ENCODE data around the gene PFKL. TPM values are rescaled to one million over a fixed set of nuclear protein-coding genes. Genes with fewer than 3 reads are reported as not detected.

The PFKL gene
- total RNA-seq, 1 donor from 2014 or later, result 316 TPM

DNA sequence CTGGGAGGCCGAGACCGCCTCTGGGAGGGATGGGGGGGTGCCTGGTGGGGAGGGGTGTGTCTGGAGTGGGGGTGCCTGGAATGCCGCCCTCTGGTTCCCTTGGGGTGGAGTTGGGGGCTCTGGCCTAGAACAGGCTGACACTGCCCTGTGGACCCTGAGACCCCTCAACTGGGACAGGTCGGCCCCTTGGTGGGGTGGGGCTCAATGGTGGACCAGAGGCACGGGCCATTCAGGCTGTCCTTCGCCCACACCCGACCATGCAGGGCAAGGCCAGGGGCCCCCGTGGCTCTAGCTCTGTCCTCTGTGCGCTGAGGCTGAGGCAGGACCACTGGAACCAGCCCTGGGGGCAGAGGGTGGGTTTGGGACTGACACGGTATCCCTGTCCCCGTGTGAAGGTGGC, 14.7 kb downstream of the PFKL start:
- DNase-seq, result no peak

DNA sequence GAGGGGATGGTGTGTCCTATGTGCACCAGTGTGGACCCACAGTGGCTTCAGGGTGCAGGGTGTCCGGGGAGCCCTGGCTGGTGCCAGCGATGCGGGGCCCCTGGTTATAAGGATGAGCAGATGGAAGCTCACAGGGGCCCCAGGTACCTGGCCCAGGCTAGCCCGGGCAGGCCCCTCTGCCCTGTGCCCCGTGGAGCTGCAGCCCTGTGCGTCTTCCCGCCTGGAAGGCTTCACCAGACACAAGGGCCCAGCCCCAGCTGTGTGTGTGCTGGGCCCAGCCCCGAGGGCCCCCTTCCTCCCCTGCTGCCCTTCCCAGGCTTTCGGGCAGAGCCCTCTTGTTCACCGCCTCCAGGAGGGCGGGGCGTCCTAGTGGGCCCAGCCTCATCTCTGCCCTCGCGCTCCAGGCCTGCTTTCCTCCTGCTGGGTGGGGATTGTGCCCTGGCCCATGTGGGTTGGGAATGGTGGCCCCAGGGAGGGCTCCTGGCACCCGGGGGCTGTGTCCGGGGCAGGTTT, 15.9 kb downstream of the PFKL start:
- DNase-seq, result no peak

DNA sequence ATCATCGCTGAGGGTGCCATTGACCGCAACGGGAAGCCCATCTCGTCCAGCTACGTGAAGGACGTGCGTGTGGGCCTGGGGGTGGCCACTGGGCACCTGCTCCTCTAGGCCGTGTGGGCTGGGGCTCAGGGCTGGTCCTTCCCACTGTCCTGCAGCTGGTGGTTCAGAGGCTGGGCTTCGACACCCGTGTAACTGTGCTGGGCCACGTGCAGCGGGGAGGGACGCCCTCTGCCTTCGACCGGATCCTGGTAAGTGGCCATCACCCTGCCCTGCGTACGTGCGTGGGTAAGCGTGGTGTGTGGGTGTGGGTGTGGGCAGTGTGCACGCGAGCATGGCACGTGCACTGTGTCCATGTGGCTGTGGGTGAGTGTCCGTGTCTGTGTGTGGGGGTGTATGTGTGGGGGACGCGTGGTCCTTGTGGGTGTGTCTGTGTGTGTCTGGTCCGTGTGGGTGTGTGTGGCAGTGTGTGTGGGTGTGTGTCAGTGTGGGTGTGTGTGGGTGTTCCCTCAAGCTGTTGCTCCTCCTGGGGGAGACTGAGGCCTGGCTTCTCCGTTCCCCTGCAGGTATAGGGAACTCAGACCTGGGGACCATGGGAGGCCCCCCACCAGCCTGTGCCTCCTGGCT, 16.5 kb downstream of the PFKL start:
- no peak for DNase-seq

GRCh38 chr21:44317241-44317782, 17.5 kb downstream of the PFKL start:
- DNase-seq, result no peak

- DNase-seq, result no peak
Measured at GRCh38 chr21:44317871-44318270, 18.0 kb downstream of the PFKL start.

- DNase-seq, result no peak
Measured at GRCh38 chr21:44318489-44319285, 18.8 kb downstream of the PFKL start.

- no peak for DNase-seq
Measured at GRCh38 chr21:44319407-44320065, 19.7 kb downstream of the PFKL start.

GRCh38 chr21:44320847-44321246, 21.0 kb downstream of the PFKL start:
- DNase-seq, result no peak

DNA sequence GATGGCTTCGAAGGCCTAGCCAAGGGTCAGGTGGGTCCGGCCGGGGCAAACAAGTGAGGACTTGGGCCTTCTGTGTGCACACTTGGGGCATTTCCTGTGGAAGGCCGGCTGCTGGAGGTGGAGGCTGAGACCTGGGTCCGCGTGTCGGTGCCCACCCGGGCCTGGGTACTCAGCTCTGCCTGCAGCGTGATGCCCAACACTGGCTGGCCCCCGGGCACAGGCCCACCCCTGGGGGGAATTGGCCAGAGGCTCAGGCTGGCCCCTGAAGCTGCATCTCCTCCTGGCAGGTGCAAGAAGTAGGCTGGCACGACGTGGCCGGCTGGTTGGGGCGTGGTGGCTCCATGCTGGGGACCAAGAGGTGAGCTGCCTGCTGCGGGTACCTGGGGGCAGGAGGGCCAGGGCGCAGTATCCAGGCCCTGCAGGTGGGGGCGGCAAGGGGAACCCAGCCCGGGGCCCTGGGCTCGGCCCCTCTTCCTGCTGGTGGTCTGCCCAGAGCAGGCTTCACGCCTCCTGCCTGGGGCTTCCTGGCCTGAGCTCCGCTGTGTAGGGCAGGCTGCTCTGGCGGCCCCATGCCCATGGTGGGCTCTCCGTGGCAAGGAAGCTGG, 22.1 kb downstream of the PFKL start:
- no peak for DNase-seq

DNA sequence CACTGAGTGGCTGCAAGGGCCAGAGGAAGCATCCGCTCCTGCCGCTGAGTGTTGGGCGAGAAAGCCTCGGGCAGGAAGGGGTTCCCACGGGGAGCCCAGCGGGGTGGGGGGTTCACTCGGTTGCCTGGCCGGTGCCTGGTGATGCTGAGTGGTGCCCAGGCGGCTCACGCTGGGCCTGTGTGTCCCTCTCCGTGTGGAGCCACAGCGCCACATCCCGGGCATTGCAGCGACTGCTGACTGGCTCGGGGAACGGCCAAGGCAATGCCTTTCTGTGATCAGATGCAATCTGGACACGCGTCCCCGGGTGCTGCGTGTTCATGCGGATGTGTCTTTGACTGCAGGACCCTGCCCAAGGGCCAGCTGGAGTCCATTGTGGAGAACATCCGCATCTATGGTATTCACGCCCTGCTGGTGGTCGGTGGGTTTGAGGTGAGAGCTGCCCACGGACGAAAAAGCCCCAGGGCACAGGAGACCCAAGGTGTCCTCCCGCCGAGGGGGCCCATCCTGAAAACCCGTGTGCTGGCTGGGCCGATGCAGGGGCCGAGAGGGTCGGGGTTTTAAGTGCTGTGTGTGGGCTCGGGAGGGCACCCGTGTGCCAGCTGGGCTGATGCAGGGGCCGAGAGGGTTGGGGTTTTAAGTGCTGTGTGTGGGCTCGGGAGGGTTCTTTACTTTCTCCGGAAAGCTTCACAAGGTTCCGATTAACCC, 22.9 kb downstream of the PFKL start:
- DNase-seq, result no peak

- no peak for DNase-seq
Measured at GRCh38 chr21:44323591-44323990, 23.7 kb downstream of the PFKL start.

DNA sequence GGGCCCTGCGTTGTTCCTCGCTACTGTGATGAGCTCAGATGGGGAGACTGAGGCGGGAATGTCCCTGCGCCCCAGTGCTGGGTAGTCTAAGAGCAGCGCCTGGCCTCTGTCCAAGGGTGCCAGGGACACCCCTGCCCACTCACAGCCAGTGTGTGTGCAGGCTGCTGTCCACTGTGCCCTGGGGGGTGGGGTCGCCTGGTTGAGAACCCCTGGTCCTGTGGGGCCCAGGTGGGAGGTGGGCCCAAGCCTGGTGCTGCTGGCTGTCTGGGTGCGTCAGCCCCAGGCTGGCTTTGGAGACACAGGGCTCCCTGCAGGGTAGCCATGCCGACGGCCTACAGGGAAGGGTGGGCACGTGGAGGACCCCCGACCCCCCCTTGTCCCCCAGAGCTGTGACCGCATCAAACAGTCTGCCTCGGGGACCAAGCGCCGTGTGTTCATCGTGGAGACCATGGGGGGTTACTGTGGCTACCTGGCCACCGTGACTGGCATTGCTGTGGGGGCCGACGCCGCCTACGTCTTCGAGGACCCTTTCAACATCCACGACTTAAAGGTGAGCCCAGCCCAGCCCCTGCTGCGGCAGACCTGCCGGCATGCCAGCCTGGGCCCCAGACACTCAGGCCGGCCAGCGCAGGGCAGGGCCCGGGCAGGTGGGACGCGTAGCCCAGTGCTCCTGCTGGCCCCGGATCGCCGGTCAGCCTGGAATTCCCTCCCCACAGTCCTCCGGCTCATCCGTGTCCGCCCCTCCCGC, 24.4 kb downstream of the PFKL start:
- no peak for DNase-seq

GRCh38 chr21:44324854-44325107, 24.9 kb downstream of the PFKL start:
- no peak for DNase-seq

DNA sequence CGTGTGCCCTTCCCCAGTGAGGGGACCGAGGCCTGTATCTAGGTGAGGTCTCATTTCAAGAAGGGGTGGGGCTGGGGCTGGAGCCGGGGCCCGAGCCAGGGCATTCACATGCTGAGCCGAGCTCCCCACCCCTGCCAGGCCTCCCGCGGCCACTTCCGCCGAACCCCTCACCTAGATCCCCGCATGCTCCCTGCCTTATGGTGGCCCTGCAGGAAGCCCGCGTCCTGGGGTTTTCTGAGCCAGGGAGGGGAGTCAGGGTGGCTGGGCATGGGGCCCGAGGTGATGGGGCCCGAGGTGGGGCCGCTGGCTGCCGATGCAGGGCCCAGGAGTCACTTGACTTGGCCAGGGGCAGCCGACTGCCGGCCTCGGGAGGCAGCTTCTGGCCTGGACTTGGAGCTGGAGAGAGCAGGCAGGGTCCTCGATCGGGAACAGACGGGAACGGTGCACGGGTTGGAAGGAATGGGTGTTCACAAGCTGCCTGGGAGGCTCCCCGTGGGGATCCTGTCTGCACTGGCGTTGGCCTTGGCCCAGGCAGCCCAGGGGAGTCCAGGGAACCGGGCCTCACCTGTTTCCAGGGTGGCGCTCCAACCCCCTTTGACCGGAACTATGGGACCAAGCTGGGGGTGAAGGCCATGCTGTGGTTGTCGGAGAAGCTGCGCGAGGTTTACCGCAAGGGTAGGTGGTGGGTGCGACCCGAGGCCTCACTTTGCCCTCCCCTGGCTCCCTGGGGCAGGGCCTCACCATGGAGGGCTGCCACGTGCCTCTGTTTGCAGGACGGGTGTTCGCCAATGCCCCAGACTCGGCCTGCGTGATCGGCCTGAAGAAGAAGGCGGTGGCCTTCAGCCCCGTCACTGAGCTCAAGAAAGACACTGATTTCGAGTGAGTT, 25.8 kb downstream of the PFKL start:
- DNase-seq, result no peak

- no peak for DNase-seq
Measured at GRCh38 chr21:44326272-44326647, 26.4 kb downstream of the PFKL start.

GRCh38 chr21:44326716-44327602, 27.1 kb downstream of the PFKL start:
- DNase-seq, result no peak

- no peak for DNase-seq
Measured at GRCh38 chr21:44327603-44327974, 27.7 kb downstream of the PFKL start.

- DNase-seq, result no peak
Measured at GRCh38 chr21:44328242-44328895, 28.5 kb downstream of the PFKL start.
